GM12878 (cell line): ENCODE results near the gene WNT7A.

Experiments used
- NFIC ChIP-seq: IDR thresholded peaks from 2 replicates; pipeline ENCODE4 v1.6.1; 2012; ENCODE audit warnings: low read depth, mild to moderate bottlenecking, inconsistent platforms, low read length, moderate library complexity
- SMAD1 ChIP-seq: fragments of 450-650 bp; IDR thresholded peaks from 2 replicates; pipeline ENCODE4 v1.6.1; 2018; ENCODE audit warnings: mild to moderate bottlenecking, low read depth; ENCODE audit not compliant: partially characterized antibody
- TF ChIP-seq, protein P1 (sequence below): IDR thresholded peaks from 2 replicates; pipeline ENCODE4 v1.6.1; 2012; ENCODE audit warnings: mild to moderate bottlenecking, low read depth, low read length

DNA sequence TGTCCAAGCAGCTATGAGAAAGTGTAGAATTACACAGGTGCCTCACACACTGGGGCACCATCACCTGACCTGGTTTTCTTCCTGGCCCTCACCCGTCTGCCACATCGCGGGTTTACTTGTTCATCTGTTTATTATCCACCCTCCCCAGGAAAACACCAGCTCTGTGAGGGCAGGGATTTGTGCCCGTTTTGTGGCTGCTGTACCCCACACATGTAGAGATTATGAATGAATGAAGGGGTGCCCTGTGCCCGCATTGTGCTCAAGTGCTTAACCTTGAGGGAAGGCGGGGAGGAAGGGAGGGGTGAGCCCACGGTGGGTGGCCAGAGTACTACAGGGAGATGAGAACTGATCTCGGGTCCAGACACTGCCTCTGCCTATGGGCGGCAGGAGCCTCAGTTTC, 108.4 kb downstream of the WNT7A start:
- TF ChIP-seq NFIC (no peak), SMAD1 (no peak)
- TF ChIP-seq, protein P1, sequence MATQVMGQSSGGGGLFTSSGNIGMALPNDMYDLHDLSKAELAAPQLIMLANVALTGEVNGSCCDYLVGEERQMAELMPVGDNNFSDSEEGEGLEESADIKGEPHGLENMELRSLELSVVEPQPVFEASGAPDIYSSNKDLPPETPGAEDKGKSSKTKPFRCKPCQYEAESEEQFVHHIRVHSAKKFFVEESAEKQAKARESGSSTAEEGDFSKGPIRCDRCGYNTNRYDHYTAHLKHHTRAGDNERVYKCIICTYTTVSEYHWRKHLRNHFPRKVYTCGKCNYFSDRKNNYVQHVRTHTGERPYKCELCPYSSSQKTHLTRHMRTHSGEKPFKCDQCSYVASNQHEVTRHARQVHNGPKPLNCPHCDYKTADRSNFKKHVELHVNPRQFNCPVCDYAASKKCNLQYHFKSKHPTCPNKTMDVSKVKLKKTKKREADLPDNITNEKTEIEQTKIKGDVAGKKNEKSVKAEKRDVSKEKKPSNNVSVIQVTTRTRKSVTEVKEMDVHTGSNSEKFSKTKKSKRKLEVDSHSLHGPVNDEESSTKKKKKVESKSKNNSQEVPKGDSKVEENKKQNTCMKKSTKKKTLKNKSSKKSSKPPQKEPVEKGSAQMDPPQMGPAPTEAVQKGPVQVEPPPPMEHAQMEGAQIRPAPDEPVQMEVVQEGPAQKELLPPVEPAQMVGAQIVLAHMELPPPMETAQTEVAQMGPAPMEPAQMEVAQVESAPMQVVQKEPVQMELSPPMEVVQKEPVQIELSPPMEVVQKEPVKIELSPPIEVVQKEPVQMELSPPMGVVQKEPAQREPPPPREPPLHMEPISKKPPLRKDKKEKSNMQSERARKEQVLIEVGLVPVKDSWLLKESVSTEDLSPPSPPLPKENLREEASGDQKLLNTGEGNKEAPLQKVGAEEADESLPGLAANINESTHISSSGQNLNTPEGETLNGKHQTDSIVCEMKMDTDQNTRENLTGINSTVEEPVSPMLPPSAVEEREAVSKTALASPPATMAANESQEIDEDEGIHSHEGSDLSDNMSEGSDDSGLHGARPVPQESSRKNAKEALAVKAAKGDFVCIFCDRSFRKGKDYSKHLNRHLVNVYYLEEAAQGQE = no peak
